ENCODE data around the gene DTNA.
"Not testable (repeated sequence)": the region's sequence is repeated elsewhere in the genome, so short reads cannot be mapped to it uniquely, and the experiment has no call there.

The DTNA gene

DNA sequence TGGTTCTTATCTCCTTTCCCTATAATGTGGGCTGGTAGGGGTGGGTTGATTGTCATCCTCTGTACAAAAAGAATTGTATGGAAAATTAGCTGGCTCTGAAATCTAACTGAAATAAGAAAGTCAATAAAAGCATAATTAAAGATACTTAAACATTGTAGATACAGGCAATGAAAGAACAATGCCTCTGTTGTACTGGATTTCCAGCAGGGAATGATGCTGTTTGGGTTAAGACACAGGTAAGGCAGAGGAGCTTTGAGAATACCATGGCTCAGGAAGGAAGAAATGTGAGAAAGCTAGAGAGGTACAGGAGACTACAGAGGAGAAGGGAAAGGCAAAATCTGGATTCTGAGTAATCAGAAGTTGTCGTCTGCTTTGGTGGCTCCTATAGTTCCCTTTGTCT, 10.1 kb downstream of the DTNA start:
- TF ChIP-seq, protein P1, sequence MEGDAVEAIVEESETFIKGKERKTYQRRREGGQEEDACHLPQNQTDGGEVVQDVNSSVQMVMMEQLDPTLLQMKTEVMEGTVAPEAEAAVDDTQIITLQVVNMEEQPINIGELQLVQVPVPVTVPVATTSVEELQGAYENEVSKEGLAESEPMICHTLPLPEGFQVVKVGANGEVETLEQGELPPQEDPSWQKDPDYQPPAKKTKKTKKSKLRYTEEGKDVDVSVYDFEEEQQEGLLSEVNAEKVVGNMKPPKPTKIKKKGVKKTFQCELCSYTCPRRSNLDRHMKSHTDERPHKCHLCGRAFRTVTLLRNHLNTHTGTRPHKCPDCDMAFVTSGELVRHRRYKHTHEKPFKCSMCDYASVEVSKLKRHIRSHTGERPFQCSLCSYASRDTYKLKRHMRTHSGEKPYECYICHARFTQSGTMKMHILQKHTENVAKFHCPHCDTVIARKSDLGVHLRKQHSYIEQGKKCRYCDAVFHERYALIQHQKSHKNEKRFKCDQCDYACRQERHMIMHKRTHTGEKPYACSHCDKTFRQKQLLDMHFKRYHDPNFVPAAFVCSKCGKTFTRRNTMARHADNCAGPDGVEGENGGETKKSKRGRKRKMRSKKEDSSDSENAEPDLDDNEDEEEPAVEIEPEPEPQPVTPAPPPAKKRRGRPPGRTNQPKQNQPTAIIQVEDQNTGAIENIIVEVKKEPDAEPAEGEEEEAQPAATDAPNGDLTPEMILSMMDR (IDR thresholded peaks at IDR 0.05; ENCODE audit: insufficient read depth, low read depth, low read length, missing control alignments) = no peak
- H3K4me3 ChIP-seq (ENCODE audit: low read depth, low read length) = no peak overlapping the region
- no peak for DNase-seq (ENCODE audit: low read depth)

DNA sequence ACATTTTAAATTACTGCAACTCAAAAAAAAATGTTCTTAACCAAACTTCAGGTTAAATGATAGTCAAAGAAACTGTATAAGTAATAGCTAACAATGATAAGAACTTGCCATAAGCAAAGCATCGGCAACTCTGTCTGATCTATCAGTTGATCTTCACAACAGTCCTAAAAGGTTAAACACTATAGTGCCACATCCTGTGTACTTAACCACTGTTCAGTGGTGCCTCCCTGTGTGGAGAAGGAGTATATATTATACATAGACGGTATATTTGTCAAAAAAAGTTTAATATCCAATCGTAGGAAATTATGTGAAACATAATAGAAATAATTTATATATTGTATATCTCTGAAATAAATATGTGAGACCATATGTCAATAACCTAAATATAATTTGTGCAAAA, 13.0 kb downstream of the DTNA start:
- TF ChIP-seq, protein P1 (IDR thresholded peaks at IDR 0.05; ENCODE audit: insufficient read depth, low read depth, low read length, missing control alignments) = no peak
- DNase-seq (ENCODE audit: low read depth) = no peak
- H3K4me3 ChIP-seq (ENCODE audit: low read depth, low read length) = no peak overlapping the region

GRCh38 chr18:34725737-34726136, 15.6 kb downstream of the DTNA start:
- H3K4me3 ChIP-seq (ENCODE audit: low read depth, low read length); DNase-seq (ENCODE audit: low read depth): not testable (repeated sequence)

- TF ChIP-seq, protein P1 (IDR thresholded peaks at IDR 0.05; ENCODE audit: insufficient read depth, low read depth, low read length, missing control alignments) = no peak
- DNase-seq (ENCODE audit: low read depth) = no peak
- no peak overlapping the region for H3K4me3 ChIP-seq (ENCODE audit: low read depth, low read length)
Observed at GRCh38 chr18:34726286-34727004, 16.3 kb downstream of the DTNA start.

GRCh38 chr18:34729264-34729663, 19.2 kb downstream of the DTNA start:
- H3K4me3 ChIP-seq (ENCODE audit: low read depth, low read length) = no peak overlapping the region
- DNase-seq (ENCODE audit: low read depth) = peak; percentile 45
- TF ChIP-seq, protein P1 (IDR thresholded peaks at IDR 0.05; ENCODE audit: insufficient read depth, low read depth, low read length, missing control alignments) = peak; percentile 51

DNA sequence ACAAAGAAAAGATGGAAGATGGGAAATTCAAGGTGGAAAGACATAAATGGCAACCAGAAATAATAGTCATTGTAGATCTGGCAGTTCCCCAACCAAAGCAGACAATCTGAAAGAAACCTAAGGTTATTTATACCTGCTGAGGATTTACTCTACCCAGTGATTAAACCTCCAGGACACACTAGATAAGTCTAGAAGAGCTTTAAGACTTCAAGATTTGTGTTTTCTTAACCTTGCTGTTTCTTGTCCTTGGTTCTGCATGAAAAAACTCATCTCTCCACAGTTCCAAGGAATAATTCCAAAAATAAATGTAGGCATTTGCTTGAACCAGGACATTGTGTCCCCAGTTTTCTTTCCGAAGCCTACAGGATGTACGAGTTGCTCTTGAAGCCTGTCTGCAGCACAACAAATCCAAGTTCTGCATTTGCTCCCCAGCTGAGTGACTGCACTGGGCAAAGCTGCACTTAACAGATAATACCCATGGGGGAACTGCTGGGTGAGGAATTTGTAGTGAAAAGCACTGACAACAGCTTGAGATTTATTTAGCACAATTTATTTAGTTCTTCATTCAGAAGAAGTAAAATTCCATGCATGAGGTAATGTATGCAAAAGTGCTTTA, 19.8 kb downstream of the DTNA start:
- TF ChIP-seq, protein P1 (IDR thresholded peaks at IDR 0.05; ENCODE audit: insufficient read depth, low read depth, low read length, missing control alignments) = no peak
- no peak overlapping the region for H3K4me3 ChIP-seq (ENCODE audit: low read depth, low read length)
- DNase-seq (ENCODE audit: low read depth) = no peak

GRCh38 chr18:34730774-34731173, 20.7 kb downstream of the DTNA start:
- DNase-seq (ENCODE audit: low read depth) = no peak
- TF ChIP-seq, protein P1 (IDR thresholded peaks at IDR 0.05; ENCODE audit: insufficient read depth, low read depth, low read length, missing control alignments) = no peak
- no peak overlapping the region for H3K4me3 ChIP-seq (ENCODE audit: low read depth, low read length)

Data from GM12865 (cell line).